Gastroesophageal sphincter (tissue), 3 donors: ENCODE measurements around the gene TRIM40.

Source experiments
- EP300 ChIP-seq: sonication (generic); formaldehyde crosslinking; IDR thresholded peaks from one replicate; pipeline ENCODE4 v1.6.1; 2017; ENCODE audit warnings: antibody characterized with exemption, mild to moderate bottlenecking
- POLR2A ChIP-seq, 2 donors: fragments of 450-650 bp; IDR thresholded peaks; one replicate each; pipeline ENCODE4 v1.6.1; 2017; ENCODE audit warnings: antibody characterized with exemption in 2 of 2, mild to moderate bottlenecking in 2 of 2, moderate library complexity in 1 of 2
- POLR2AphosphoS5 ChIP-seq: sonication (generic); formaldehyde crosslinking; IDR thresholded peaks from one replicate; pipeline ENCODE4 v1.6.1; 2017; ENCODE audit warnings: antibody characterized with exemption
- TF ChIP-seq, protein P1 (sequence below), 4 experiments: fragments of 200-600 bp in 2 of 4; fragments of 450-650 bp in 2 of 4; sonication (generic) in 1 of 4; IDR thresholded peaks; one replicate each; pipeline ENCODE4 v1.5.1; 2017 to 2019; ENCODE audit warnings: antibody characterized with exemption in 4 of 4, mild to moderate bottlenecking in 2 of 4, moderate library complexity in 2 of 4

DNA sequence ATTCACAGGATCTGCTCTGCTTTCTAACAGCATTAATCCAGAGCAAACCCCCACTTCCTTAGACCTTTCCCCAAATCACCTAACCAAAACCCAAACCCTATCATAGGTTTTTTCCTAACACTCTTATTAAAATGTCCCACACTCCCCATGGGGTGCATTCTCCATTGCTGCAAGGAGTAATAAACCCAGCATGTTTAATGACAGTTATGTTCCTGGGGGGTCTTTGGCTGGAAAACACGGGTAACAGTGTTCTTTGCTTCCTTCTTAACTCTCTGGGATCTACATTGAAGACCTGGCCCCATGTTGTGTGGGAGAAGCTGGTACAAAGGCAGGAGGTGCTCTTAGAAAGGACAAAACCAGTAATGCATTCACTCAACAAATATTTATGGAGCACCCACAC lies 39.1 kb upstream of the TRIM40 start:
- TF ChIP-seq POLR2A (IDR thresholded peaks at IDR 0.05), result no peak
- TF ChIP-seq, protein P1, sequence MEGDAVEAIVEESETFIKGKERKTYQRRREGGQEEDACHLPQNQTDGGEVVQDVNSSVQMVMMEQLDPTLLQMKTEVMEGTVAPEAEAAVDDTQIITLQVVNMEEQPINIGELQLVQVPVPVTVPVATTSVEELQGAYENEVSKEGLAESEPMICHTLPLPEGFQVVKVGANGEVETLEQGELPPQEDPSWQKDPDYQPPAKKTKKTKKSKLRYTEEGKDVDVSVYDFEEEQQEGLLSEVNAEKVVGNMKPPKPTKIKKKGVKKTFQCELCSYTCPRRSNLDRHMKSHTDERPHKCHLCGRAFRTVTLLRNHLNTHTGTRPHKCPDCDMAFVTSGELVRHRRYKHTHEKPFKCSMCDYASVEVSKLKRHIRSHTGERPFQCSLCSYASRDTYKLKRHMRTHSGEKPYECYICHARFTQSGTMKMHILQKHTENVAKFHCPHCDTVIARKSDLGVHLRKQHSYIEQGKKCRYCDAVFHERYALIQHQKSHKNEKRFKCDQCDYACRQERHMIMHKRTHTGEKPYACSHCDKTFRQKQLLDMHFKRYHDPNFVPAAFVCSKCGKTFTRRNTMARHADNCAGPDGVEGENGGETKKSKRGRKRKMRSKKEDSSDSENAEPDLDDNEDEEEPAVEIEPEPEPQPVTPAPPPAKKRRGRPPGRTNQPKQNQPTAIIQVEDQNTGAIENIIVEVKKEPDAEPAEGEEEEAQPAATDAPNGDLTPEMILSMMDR (IDR thresholded peaks at IDR 0.05), result no peak
- no peak for TF ChIP-seq POLR2AphosphoS5
- no peak for TF ChIP-seq EP300
